H9 (cell line): ENCODE results near the gene ZNF646. TPM values are rescaled to one million over a fixed set of nuclear protein-coding genes. Genes with fewer than 3 reads are reported as not detected.

ENCODE experiments used
- DNase-seq: peaks from one replicate; pipeline ENCODE4 v3.0.0-alpha.2; 2017
- H2AFZ ChIP-seq: one replicate; pipeline ENCODE4 v1.6.1; 2013; ENCODE audit warnings: mild to moderate bottlenecking, low read length, control low read depth, moderate library complexity
- H2AK5ac ChIP-seq: 2 replicates; pipeline ENCODE4 v1.6.1; 2013; ENCODE audit warnings: low read length, control low read depth, mixed read lengths; ENCODE audit not compliant: insufficient read length
- H2BK120ac ChIP-seq: one replicate; pipeline ENCODE4 v1.6.1; 2013; ENCODE audit warnings: low read depth, mild to moderate bottlenecking, low read length, control low read depth, inconsistent platforms; ENCODE audit not compliant: poor library complexity, severe bottlenecking
- H2BK12ac ChIP-seq: 2 replicates; pipeline ENCODE4 v1.6.1; 2013; ENCODE audit warnings: low read length, control low read depth, mixed read lengths, low read depth; ENCODE audit not compliant: insufficient read length
- H2BK15ac ChIP-seq: 2 replicates; pipeline ENCODE4 v1.6.1; 2013; ENCODE audit warnings: low read depth, low read length, control low read depth
- H2BK20ac ChIP-seq: one replicate; pipeline ENCODE4 v1.6.1; 2013; ENCODE audit warnings: low read depth, mild to moderate bottlenecking, low read length, control low read depth, inconsistent platforms; ENCODE audit not compliant: poor library complexity, severe bottlenecking
- H2BK5ac ChIP-seq: 2 replicates; pipeline ENCODE4 v1.6.1; 2013; ENCODE audit warnings: low read length, control low read depth, mixed read lengths; ENCODE audit not compliant: insufficient read length
- H3K14ac ChIP-seq: 2 replicates; pipeline ENCODE4 v1.6.1; 2013; ENCODE audit warnings: low read length, control low read depth; ENCODE audit not compliant: insufficient read depth
- H3K18ac ChIP-seq: 2 replicates; pipeline ENCODE4 v1.6.1; 2013; ENCODE audit warnings: low read depth, mild to moderate bottlenecking, mixed read lengths, low read length, control low read depth; ENCODE audit not compliant: insufficient read length
- H3K23ac ChIP-seq: 2 replicates; pipeline ENCODE4 v1.6.1; 2013; ENCODE audit warnings: low read length, control low read depth, mixed read lengths, low read depth; ENCODE audit not compliant: insufficient read length
- H3K23me2 ChIP-seq: 2 replicates; pipeline ENCODE4 v1.6.1; 2013; ENCODE audit warnings: low read depth, mild to moderate bottlenecking, mixed read lengths, low read length, control low read depth; ENCODE audit not compliant: insufficient read length, poor library complexity, severe bottlenecking
- H3K27ac ChIP-seq: 2 replicates; pipeline ENCODE4 v1.5.1; 2013; ENCODE audit warnings: low read length, control low read depth, mixed read lengths, low read depth; ENCODE audit not compliant: insufficient read length
- H3K27me3 ChIP-seq: 2 replicates; pipeline ENCODE4 v1.6.1; 2013; ENCODE audit warnings: low read length, control low read depth, inconsistent platforms; ENCODE audit not compliant: insufficient read depth
- H3K4ac ChIP-seq: 2 replicates; pipeline ENCODE4 v1.6.1; 2013; ENCODE audit warnings: low read depth, mild to moderate bottlenecking, control low read depth, inconsistent platforms, low read length, moderate library complexity
- H3K4me1 ChIP-seq: 2 replicates; pipeline ENCODE4 v1.6.1; 2013; ENCODE audit warnings: low read length, control low read depth, inconsistent platforms; ENCODE audit not compliant: insufficient read depth
- H3K4me2 ChIP-seq: 2 replicates; pipeline ENCODE4 v1.6.1; 2013; ENCODE audit warnings: low read length, control low read depth, mixed read lengths; ENCODE audit not compliant: insufficient read length, insufficient read depth
- H3K56ac ChIP-seq: 2 replicates; pipeline ENCODE4 v1.6.1; 2013; ENCODE audit warnings: low read depth, mild to moderate bottlenecking, mixed read lengths, low read length, control low read depth; ENCODE audit not compliant: insufficient read length
- H3K79me1 ChIP-seq: 2 replicates; pipeline ENCODE4 v1.6.1; 2013; ENCODE audit warnings: low read depth, mild to moderate bottlenecking, moderate library complexity, low read length, control low read depth, inconsistent platforms; ENCODE audit not compliant: insufficient read depth, poor library complexity, severe bottlenecking
- H3K79me2 ChIP-seq: 2 replicates; pipeline ENCODE4 v1.6.1; 2013; ENCODE audit warnings: low read length, control low read depth, inconsistent platforms; ENCODE audit not compliant: insufficient read depth
- H3K9ac ChIP-seq: 2 replicates; pipeline ENCODE4 v1.6.1; 2013; ENCODE audit warnings: low read length, control low read depth, mixed read lengths; ENCODE audit not compliant: insufficient read length; ENCODE audit errors: extremely low read depth
- H3K9me3 ChIP-seq: one replicate; pipeline ENCODE4 v1.6.1; 2013; ENCODE audit warnings: low read depth, low read length, inconsistent platforms; ENCODE audit not compliant: control insufficient read depth
- H3T11ph ChIP-seq: one replicate; pipeline ENCODE4 v1.6.1; 2013; ENCODE audit warnings: mild to moderate bottlenecking, low read length, control low read depth, inconsistent platforms
- H4K20me1 ChIP-seq: one replicate; pipeline ENCODE4 v1.6.1; 2013; ENCODE audit not compliant: control insufficient read depth, insufficient read length, insufficient read depth
- H4K5ac ChIP-seq: 2 replicates; pipeline ENCODE4 v1.6.1; 2013; ENCODE audit warnings: low read depth, mild to moderate bottlenecking, mixed read lengths, low read length, control low read depth; ENCODE audit not compliant: insufficient read length
- H4K8ac ChIP-seq: replicated peaks from 2 replicates; pipeline ENCODE4 v1.6.1; 2013; ENCODE audit warnings: low read length, control low read depth, mixed read lengths, low read depth; ENCODE audit not compliant: insufficient read length
- H4K91ac ChIP-seq: 2 replicates; pipeline ENCODE4 v1.6.1; 2013; ENCODE audit warnings: low read depth, mild to moderate bottlenecking, moderate library complexity, mixed read lengths, low read length, control low read depth; ENCODE audit not compliant: insufficient read length
- H3K27ac Mint-ChIP-seq, 3 experiments: 2 replicates in 2 of 3; 3 replicates in 1 of 3; pipeline ENCODE4 v1.8.0; 2020 to 2021; ENCODE audit warnings: mixed read lengths in 3 of 3, mild to moderate bottlenecking in 1 of 3, moderate library complexity in 1 of 3
- H3K27me3 Mint-ChIP-seq: 2 replicates; pipeline ENCODE4 v1.8.0; 2021; ENCODE audit warnings: low read depth, mild to moderate bottlenecking, moderate library complexity, mixed read lengths
- H3K36me3 Mint-ChIP-seq, 3 experiments: 2 replicates in 2 of 3; 3 replicates in 1 of 3; pipeline ENCODE4 v1.8.0; 2020 to 2021; ENCODE audit warnings: low read depth in 3 of 3, mixed read lengths in 3 of 3; ENCODE audit not compliant: insufficient read depth in 1 of 3
- H3K4me1 Mint-ChIP-seq, 2 experiments: 2 replicates each; pipeline ENCODE4 v1.8.0; 2020; ENCODE audit warnings: mixed read lengths in 2 of 2
- H3K4me3 Mint-ChIP-seq, 2 experiments: 2 replicates in 1 of 2; 3 replicates in 1 of 2; pipeline ENCODE4 v1.8.0; 2020 to 2021; ENCODE audit warnings: mild to moderate bottlenecking in 2 of 2, mixed read lengths in 2 of 2, moderate library complexity in 1 of 2
- H3K9me3 Mint-ChIP-seq, 2 experiments: 2 replicates in 1 of 2; 3 replicates in 1 of 2; pipeline ENCODE4 v1.8.0; 2020; ENCODE audit warnings: mild to moderate bottlenecking in 2 of 2, mixed read lengths in 2 of 2, moderate library complexity in 1 of 2
- CTCF ChIP-seq: fragments of 200-600 bp; sonication (generic); conservative IDR thresholded peaks from 3 replicates; pipeline ENCODE4 v1.8.0; 2021; ENCODE audit warnings: antibody characterized with exemption, mild to moderate bottlenecking
- WGBS: extraction: QIAGEN DNeasy Blood & Tissue Kit; methylation state at CpG from one replicate; pipeline ENCODE4 v1.1.7; 2013; ENCODE audit warnings: missing lambda C conversion rate, low lambda C conversion rate, mixed read lengths; ENCODE audit not compliant: insufficient read length; ENCODE audit errors: extremely low coverage; 5-methylcytosine and 5-hydroxymethylcytosine counted together
- total RNA-seq: library from RNA; stranded (reverse); gene quantifications from 2 replicates; pipeline ENCODE4 v1.2.1, GENCODE V29; 2021

The ZNF646 gene
- total RNA-seq, 1 experiment from 2014 or later = 29.2 TPM

DNA sequence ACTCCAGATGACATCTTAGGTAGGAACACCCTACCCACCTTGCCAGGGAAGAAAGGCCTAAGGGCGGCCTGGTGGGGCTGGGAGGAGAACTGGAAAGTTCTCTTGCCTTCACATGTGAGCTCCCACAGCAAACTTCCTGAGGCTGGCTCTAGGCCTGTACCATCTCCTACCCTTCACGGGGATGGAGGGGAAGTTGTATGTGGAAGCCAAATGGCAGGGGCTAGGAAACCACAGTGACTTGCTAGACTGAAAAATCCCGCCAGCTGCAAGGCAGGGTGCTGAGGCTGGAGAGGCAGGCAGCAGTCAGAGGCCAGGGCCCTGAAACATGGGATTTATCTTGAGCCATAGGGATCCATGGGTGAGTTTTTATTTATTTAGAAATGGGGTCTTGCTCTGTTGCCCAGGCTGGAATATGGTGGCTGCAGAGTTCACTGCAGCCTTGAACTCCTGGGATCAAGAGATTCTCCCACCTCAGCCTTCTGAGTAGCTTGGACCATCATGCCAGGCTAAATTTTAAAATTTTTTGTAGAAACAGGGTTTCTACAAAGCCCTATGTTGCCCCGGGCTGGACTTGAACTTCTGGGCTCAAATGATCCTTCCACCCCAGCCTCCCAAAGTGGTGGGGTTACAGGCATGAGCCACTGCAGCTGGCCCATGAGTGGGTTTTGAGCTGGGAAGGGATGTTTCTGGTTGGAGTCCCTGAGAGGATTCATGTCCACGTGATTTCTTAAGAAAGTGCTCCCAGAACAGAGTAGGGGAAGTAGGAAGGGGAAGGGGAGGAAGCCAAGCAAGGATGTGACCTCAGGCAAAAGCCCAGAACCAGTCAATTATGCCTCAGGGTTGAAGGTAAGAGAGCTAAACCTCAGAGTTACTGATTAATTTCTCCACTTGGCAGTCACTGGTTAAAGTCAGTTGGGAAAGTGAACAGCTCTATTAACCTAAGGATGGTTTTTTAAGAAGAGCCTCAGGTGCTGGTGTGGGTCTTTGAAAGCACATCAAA, 39.2 kb downstream of the ZNF646 start:
- Histone ChIP-seq H3K27me3 (no peaks in the 10 kb centered on the region; the same call in 1 of the 2 replicates), H2BK120ac (no peak overlapping the region), H3K23me2 (peaks cover 4% of the 10 kb centered on the region), H3K56ac (no peak overlapping the region), H2BK5ac (no peak overlapping the region), H3K9me3 (no peaks in the 10 kb centered on the region), H3K23ac (no peak overlapping the region), H3K9ac (no peak overlapping the region), H2AFZ (no peak overlapping the region), H4K91ac (no peak overlapping the region), H3K4me1 (0 out of 2 replicates have a peak, but pooled peaks cover 2% of the 10 kb centered on the region), H2BK15ac (no peak overlapping the region), H2BK20ac (no peak overlapping the region), H3K4ac (no peak overlapping the region), H3K4me2 (no peak overlapping the region), H3K18ac (no peak overlapping the region), H2AK5ac (no peak overlapping the region), H4K5ac (no peak overlapping the region), H2BK12ac (no peak overlapping the region), H3K79me2 (peaks cover 4% of the 10 kb centered on the region; the same call in 1 of the 2 replicates), H4K20me1 (no peaks in the 10 kb centered on the region), H3T11ph (no peak overlapping the region), H4K8ac (no peak overlapping the region), H3K27ac (no peak overlapping the region), H3K79me1 (peaks cover under 1% of the 10 kb centered on the region), H3K14ac (no peak overlapping the region)
- Mint-ChIP-seq H3K9me3 (no peaks in the 10 kb centered on the region; a peak in 1 of 5 replicates), H3K36me3 (peaks cover 19 to 41% (median 35%) of the 10 kb centered on the region in 3 experiments), H3K27me3 (no peaks in the 10 kb centered on the region), H3K4me1 (peaks cover 6 to 9% of the 10 kb centered on the region in 2 experiments), H3K27ac (no peak overlapping the region; a peak in 1 of 7 replicates), H3K4me3 (no peak overlapping the region)
- no peak for TF ChIP-seq CTCF
- no peak for DNase-seq
- WGBS = no CpG with 5 or more reads among the region's 5 CpGs
